ENCODE data around the gene HSPA1A.
"Not testable (repeated sequence)": the region's sequence is repeated elsewhere in the genome, so short reads cannot be mapped to it uniquely, and the experiment has no call there.

HSPA1A gene

GRCh38 chr6:31813465-31813849 is 1.9 kb upstream of the HSPA1A start:
- DNase-seq, result no peak

GRCh38 chr6:31814677-31815024 is 692 bp upstream of the HSPA1A start:
- peak; percentile 74 to 80 for DNase-seq

- DNase-seq, result peak in 1 of 2 donors; percentile 7
Measured at GRCh38 chr6:31817133-31817928, 2.0 kb downstream of the HSPA1A start.

GRCh38 chr6:31817929-31818511 is 2.7 kb downstream of the HSPA1A start:
- not testable (repeated sequence) for DNase-seq

GRCh38 chr6:31819871-31820299 is 4.5 kb downstream of the HSPA1A start:
- DNase-seq, result no peak

GRCh38 chr6:31820399-31820798 is 5.1 kb downstream of the HSPA1A start:
- not testable (repeated sequence) for DNase-seq

- DNase-seq, result peak in 1 of 2 donors; percentile 57
Measured at GRCh38 chr6:31821301-31822035, 6.1 kb downstream of the HSPA1A start.

- DNase-seq, result peak; percentile 63 to 92
Measured at GRCh38 chr6:31822036-31822821, 6.9 kb downstream of the HSPA1A start.

GRCh38 chr6:31823592-31824196 is 8.4 kb downstream of the HSPA1A start:
- peak in 1 of 2 donors; percentile 5 for DNase-seq

GRCh38 chr6:31825553-31825952 is 10.2 kb downstream of the HSPA1A start:
- no peak for DNase-seq

- no peak for DNase-seq
Measured at GRCh38 chr6:31826793-31827285, 11.5 kb downstream of the HSPA1A start.

- peak; percentile 99 to 100 for DNase-seq
Measured at GRCh38 chr6:31827286-31828079, 12.1 kb downstream of the HSPA1A start, which contains the start of gene HSPA1B. HSPA1B (plus strand) TSS chr6:31827738; CDS start chr6:31827951, 213 bp downstream.

GRCh38 chr6:31829633-31830283 is 14.4 kb downstream of the HSPA1A start:
- peak in 1 of 2 donors; percentile 54 for DNase-seq

- DNase-seq, result no peak
Measured at GRCh38 chr6:31830886-31831335, 15.6 kb downstream of the HSPA1A start.

- no peak for DNase-seq
Measured at GRCh38 chr6:31831350-31832215, 16.2 kb downstream of the HSPA1A start.

- peak; percentile 80 to 84 for DNase-seq
Measured at GRCh38 chr6:31834367-31835250, 19.3 kb downstream of the HSPA1A start.

GRCh38 chr6:31836047-31836473 is 20.7 kb downstream of the HSPA1A start:
- no peak for DNase-seq

Data from bone marrow (tissue), 2 donors.